ENCODE results near the gene MFSD6. TPM values are rescaled to one million over a fixed set of nuclear protein-coding genes. Genes with fewer than 3 reads are reported as not detected.
A peak's percentile ranks its signal among the peaks of the same experiment; 100 is the strongest.
"Not testable (repeated sequence)": the region's sequence is repeated elsewhere in the genome, so short reads cannot be mapped to it uniquely, and the experiment has no call there.

The MFSD6 gene
- total RNA-seq, 4 donors from 2014 or later = 81.2 to 157 (median 133) TPM

DNA sequence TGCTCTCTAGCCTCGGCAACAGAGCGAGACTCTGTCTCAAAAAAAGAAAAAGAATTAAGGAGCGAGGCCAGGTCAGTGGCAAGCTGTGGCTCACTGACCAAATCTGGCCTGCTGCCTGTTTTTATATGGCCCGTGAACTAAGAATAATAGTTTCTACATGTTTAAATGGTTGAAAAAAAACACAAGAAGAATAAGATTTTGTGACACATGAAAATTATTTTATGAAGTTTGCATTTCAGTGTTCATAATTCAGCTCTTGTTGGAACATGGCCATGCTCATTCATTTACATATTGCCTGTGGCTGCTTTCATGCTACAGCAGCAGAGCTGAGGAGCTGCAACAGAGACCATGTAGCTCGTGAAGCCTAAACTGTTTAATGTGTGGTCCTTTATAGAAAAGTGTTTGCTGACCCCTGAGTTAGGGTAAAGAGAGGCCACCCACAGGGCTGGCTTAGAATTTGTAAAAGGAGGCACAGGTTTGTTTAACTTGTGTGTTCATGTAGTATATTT lies 59.5 kb downstream of the MFSD6 start:
- no peak for DNase-seq
- Histone ChIP-seq H3K9me3 (no peaks in the 10 kb centered on the region), H3K4me1 (peaks cover 22 to 50% (median 32%) of the 10 kb centered on the region in 3 donors), H3K27ac (peak overlapping the region; percentile 70 to 86 (median 78)), H3K4me3 (peak overlapping the region in 1 of 4 donors; percentile 4), H3K27me3 (no peaks in the 10 kb centered on the region), H3K36me3 (peaks cover 6 to 16% (median 8%) of the 10 kb centered on the region in 3 donors)
- TF ChIP-seq, protein P1, sequence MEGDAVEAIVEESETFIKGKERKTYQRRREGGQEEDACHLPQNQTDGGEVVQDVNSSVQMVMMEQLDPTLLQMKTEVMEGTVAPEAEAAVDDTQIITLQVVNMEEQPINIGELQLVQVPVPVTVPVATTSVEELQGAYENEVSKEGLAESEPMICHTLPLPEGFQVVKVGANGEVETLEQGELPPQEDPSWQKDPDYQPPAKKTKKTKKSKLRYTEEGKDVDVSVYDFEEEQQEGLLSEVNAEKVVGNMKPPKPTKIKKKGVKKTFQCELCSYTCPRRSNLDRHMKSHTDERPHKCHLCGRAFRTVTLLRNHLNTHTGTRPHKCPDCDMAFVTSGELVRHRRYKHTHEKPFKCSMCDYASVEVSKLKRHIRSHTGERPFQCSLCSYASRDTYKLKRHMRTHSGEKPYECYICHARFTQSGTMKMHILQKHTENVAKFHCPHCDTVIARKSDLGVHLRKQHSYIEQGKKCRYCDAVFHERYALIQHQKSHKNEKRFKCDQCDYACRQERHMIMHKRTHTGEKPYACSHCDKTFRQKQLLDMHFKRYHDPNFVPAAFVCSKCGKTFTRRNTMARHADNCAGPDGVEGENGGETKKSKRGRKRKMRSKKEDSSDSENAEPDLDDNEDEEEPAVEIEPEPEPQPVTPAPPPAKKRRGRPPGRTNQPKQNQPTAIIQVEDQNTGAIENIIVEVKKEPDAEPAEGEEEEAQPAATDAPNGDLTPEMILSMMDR (IDR thresholded peaks at IDR 0.05) = no peak
- no peak for TF ChIP-seq POLR2A (IDR thresholded peaks at IDR 0.05)
- intact Hi-C loops (cut with DNase I) = no loop called here
- WGBS, 2 donors = 15 to 22% methylated on average over 4 to 5 of the region's 5 CpGs

DNA sequence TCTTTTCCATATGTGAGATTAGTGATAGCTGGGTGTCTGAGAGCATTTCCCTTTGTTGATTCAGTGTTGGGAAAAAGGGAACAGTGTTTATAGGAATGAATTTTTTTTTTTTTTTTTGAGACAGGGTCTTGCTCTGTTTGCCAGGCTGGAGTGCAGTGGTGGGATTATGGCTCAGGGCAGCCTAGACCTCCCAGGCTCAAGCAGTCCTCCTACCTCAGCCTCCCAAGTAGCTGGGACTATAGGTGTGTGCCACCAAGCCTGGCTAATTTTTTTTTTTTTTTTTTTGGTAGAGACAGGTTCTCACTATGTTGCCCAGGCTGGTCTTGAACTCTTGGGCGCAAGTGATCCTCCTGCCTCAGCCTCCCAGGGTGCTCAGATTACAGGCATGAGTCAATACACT lies 60.2 kb downstream of the MFSD6 start:
- WGBS, 2 donors = 67 to 100% methylated on average over 1 of the region's 1 CpG
- DNase-seq; intact Hi-C loops (cut with DNase I); H3K4me3 ChIP-seq; H3K9me3 ChIP-seq; H3K27me3 ChIP-seq: not testable (repeated sequence)
- H3K27ac ChIP-seq = peak overlapping the region; percentile 70 to 86 (median 78)
- H3K4me1 ChIP-seq = peaks cover 22 to 50% (median 32%) of the 10 kb centered on the region in 3 donors
- peaks cover 6 to 16% (median 8%) of the 10 kb centered on the region in 3 donors for H3K36me3 ChIP-seq

DNA sequence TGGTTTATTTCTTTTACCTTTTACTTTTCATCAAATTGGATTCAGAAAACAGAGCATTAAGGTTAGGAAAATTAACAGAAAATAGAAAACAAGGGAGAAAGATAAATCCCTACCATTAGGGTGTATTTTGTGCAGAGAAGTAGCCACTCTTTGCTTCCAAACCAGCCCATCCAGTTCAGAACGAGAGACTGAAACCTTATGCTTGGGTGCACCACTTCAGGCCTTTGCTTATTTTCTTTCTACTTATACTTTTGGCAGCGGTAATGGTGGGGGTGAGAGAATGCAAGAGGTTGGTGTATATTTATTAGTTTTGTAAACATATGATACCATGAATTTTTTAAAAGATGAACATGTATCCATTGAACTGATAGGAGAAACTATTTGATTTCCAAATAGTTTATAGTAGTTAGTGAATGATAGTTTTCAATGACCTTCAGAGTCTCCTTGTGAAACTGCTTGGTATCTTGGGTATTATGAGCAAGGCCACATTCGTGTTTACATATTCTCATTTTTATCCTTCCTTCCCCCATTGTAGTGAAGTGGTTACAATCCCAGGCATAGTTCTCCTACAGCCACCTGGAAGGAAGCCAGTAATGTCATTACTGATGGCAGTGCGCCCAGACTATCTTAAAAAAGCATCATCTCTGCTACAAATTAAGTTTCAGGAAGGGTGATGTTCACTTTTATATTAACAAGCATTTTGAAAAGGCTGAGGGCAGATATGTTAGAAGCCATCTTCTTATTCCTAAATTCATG lies 60.8 kb downstream of the MFSD6 start:
- peaks cover 22 to 50% (median 32%) of the 10 kb centered on the region in 3 donors for H3K4me1 ChIP-seq
- peak overlapping the region; percentile 70 to 86 (median 78) for H3K27ac ChIP-seq
- DNase-seq = no peak
- no peak for TF ChIP-seq POLR2A (IDR thresholded peaks at IDR 0.05)
- TF ChIP-seq, protein P1 (IDR thresholded peaks at IDR 0.05) = no peak
- intact Hi-C loops (cut with DNase I) = no loop called here
- peaks cover 6 to 16% (median 8%) of the 10 kb centered on the region in 3 donors for H3K36me3 ChIP-seq
- H3K4me3 ChIP-seq = no peak overlapping the region
- no peaks in the 10 kb centered on the region for H3K9me3 ChIP-seq
- 9 to 10% methylated on average over 4 of the region's 4 CpGs for WGBS, 2 donors
- no peaks in the 10 kb centered on the region for H3K27me3 ChIP-seq

DNA sequence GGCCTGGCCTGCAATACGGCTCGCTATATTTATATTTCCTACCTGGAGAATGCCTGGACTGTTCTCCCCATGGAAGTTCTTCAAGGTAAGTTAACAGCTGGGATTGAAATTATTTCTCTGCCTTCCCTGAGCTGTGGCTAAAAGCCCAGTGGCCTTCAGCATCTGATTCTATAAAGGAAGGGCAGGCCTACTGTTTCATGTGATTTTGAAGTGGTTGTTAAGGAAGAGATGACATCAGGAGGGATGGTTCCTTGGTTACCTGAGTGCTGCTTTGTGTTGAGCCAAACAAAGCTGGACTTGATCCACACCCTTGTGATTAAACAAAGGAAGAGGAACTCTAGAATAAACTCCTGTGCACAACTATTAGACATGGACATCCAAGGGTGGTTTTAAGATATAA lies 61.6 kb downstream of the MFSD6 start:
- WGBS, 2 donors = 91% methylated on average over 2 of the region's 2 CpGs
- H3K27me3 ChIP-seq = no peaks in the 10 kb centered on the region
- H3K27ac ChIP-seq = peak overlapping the region; percentile 70 to 86 (median 78)
- no peak overlapping the region for H3K4me3 ChIP-seq
- DNase-seq = no peak
- peaks cover 6 to 16% (median 8%) of the 10 kb centered on the region in 3 donors for H3K36me3 ChIP-seq
- H3K4me1 ChIP-seq = peaks cover 22 to 50% (median 32%) of the 10 kb centered on the region in 3 donors
- intact Hi-C loops (cut with DNase I) = no loop called here
- no peaks in the 10 kb centered on the region for H3K9me3 ChIP-seq
- TF ChIP-seq, protein P1 (IDR thresholded peaks at IDR 0.05) = no peak
- TF ChIP-seq POLR2A (IDR thresholded peaks at IDR 0.05) = no peak

DNA sequence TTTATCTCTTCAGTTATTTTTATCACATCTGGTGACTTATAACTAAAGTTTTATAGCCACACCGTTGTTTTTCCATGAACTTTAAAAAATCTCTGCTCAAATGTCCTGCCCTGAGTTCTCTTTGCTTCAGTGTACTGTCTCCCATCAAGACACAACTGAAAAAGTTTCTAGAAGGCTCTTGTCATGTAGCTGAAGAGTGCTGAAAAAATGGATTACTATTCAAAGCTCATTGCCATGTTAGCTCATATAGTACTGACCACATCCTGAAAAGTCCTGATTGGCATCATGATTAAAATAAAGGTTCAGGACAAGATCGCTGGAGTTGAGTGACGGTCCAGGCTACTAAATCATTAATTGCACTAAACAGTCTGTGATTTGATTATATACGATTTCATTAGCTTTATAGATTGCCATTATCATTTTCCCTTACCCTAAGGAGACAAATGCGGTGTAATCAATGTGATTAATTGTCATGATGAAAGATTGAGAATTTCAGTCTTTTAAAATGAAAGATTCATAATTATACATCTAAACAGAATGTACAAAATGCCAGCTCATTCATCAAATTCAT lies 62.2 kb downstream of the MFSD6 start:
- intact Hi-C loops (cut with DNase I) = no loop called here
- 80 to 83% methylated on average over 5 of the region's 5 CpGs for WGBS, 2 donors
- DNase-seq = no peak
- Histone ChIP-seq H3K4me3 (no peak overlapping the region), H3K9me3 (no peaks in the 10 kb centered on the region), H3K4me1 (peaks cover 22 to 50% (median 32%) of the 10 kb centered on the region in 3 donors), H3K36me3 (peaks cover 6 to 16% (median 8%) of the 10 kb centered on the region in 3 donors), H3K27ac (peak overlapping the region in 3 of 4 donors; percentile 18 to 86 (median 81)), H3K27me3 (no peaks in the 10 kb centered on the region)
- TF ChIP-seq, protein P1 (IDR thresholded peaks at IDR 0.05) = no peak
- no peak for TF ChIP-seq POLR2A (IDR thresholded peaks at IDR 0.05)

Data from esophagus squamous epithelium (tissue), 5 donors.